Endothelial cell of umbilical vein (primary cell): ENCODE results near the gene WRAP53. TPM values are rescaled to one million over a fixed set of nuclear protein-coding genes. Genes with fewer than 3 reads are reported as not detected.

Experiments used
- BruUV-seq: library from RNA; stranded (reverse); fragments of 400-500 nt; replicated peaks from 2 replicates; lab custom pipeline; 2021; lab: Mats Ljungman, UMichigan
- CTCF ChIA-PET: fragments of 300-600, 350-600 bp; sonication (Branson Sonifier 250); formaldehyde crosslinking; loops from one replicate; lab custom pipeline; 2021; ENCODE audit warnings: antibody characterized with exemption, inconsistent platforms; lab: Charles Lee
- POLR2A ChIA-PET: fragments of 300-600, 350-600 bp; sonication (Branson Sonifier 250); formaldehyde crosslinking; loops from one replicate; lab custom pipeline; 2021; ENCODE audit warnings: antibody characterized with exemption, inconsistent platforms; lab: Charles Lee
- DNase-seq: peaks from one replicate; pipeline ENCODE4 v3.0.0-alpha.2; 2011; ENCODE audit warnings: low read depth, low spot score
- FAIRE-seq: peaks from 2 replicates; lab custom pipeline; 2011; peaks lifted over from hg19 to GRCh38; lab: Jason Lieb, UNC
- H2AFZ ChIP-seq: 2 replicates; pipeline ENCODE4 v1.6.0; 2012; ENCODE audit warnings: low read depth, low read length, control low read depth, inconsistent platforms
- H3K27ac ChIP-seq: 2 replicates; pipeline ENCODE4 v1.5.1; 2011; ENCODE audit warnings: low read depth, mild to moderate bottlenecking, control low read depth, low read length, moderate library complexity; ENCODE audit not compliant: insufficient read depth
- H3K27me3 ChIP-seq, 2 experiments: 2 replicates each; pipeline versions ENCODE4 v1.6.0 to v1.6.1; 2011; ENCODE audit warnings: low read length in 2 of 2, mixed read lengths in 1 of 2; ENCODE audit not compliant: control insufficient read depth in 2 of 2, insufficient read depth in 2 of 2
- H3K36me3 ChIP-seq, 2 experiments: 2 replicates in 1 of 2; 3 replicates in 1 of 2; pipeline ENCODE4 v1.5.1; 2011; ENCODE audit warnings: low read length in 2 of 2, mild to moderate bottlenecking in 1 of 2, moderate library complexity in 1 of 2; ENCODE audit not compliant: control insufficient read depth in 2 of 2, insufficient read depth in 2 of 2; ENCODE audit errors: extremely low read depth in 1 of 2
- H3K4me1 ChIP-seq: 3 replicates; pipeline ENCODE4 v1.5.1; 2011; ENCODE audit warnings: mild to moderate bottlenecking, low read length; ENCODE audit not compliant: control insufficient read depth, insufficient read depth; ENCODE audit errors: extremely low read depth
- H3K4me2 ChIP-seq: 2 replicates; pipeline ENCODE4 v1.6.1; 2011; ENCODE audit warnings: low read length, control low read depth, mixed read lengths; ENCODE audit not compliant: insufficient read depth
- H3K4me3 ChIP-seq, 3 experiments: fragments of 200-600 bp in 1 of 3; sonication (generic), shearing (Covaris generic) in 1 of 3; replicated peaks in 1 of 3; 2 replicates each; pipeline ENCODE4 v1.5.1; 2011 to 2016; ENCODE audit warnings: control low read depth in 3 of 3, low read length in 3 of 3, mild to moderate bottlenecking in 2 of 3, inconsistent platforms in 1 of 3, low read depth in 1 of 3, moderate library complexity in 1 of 3; ENCODE audit not compliant: insufficient read depth in 1 of 3
- H3K79me2 ChIP-seq: 2 replicates; pipeline ENCODE4 v1.6.0; 2012; ENCODE audit warnings: low read length, inconsistent platforms; ENCODE audit not compliant: control insufficient read depth, insufficient read depth
- H3K9ac ChIP-seq: replicated peaks from 2 replicates; pipeline ENCODE3; 2011; ENCODE audit warnings: low read length, control low read depth; ENCODE audit not compliant: insufficient read depth; ENCODE audit errors: extremely low read depth
- H3K9me1 ChIP-seq: replicated peaks from 3 replicates; pipeline ENCODE4 v1.6.0; 2011; ENCODE audit warnings: mild to moderate bottlenecking, low read length; ENCODE audit not compliant: control insufficient read depth, insufficient read depth; ENCODE audit errors: extremely low read depth
- H3K9me3 ChIP-seq: replicated peaks from 2 replicates; pipeline ENCODE4 v1.5.1; 2012; ENCODE audit warnings: low read length, inconsistent platforms; ENCODE audit not compliant: control insufficient read depth, insufficient read depth
- H4K20me1 ChIP-seq: replicated peaks from 2 replicates; pipeline ENCODE3; 2011; ENCODE audit warnings: mild to moderate bottlenecking, low read length; ENCODE audit not compliant: control insufficient read depth, insufficient read depth; ENCODE audit errors: extremely low read depth
- FOS ChIP-seq: IDR thresholded peaks from 2 replicates; pipeline ENCODE4 v1.6.1; 2011; ENCODE audit warnings: mild to moderate bottlenecking, low read length, moderate library complexity, borderline replicate concordance; ENCODE audit not compliant: insufficient read depth
- POLR2AphosphoS5 ChIP-seq: IDR thresholded peaks from 2 replicates; pipeline ENCODE4 v1.6.1; 2012; ENCODE audit warnings: low read depth, mild to moderate bottlenecking, control low read depth, low read length, moderate library complexity; ENCODE audit not compliant: insufficient read depth
- dilution Hi-C: fragments of 300-500 bp; cut with MboI; formaldehyde crosslinking; loops from one replicate; pipeline ENCODE4 v1.15.0; 2019; ENCODE audit warnings: low sequenced_read_pairs; ENCODE audit not compliant: extremely low pct_ligation_motif_present
- intact Hi-C: fragments of 100-400 bp; cut with micrococcal nuclease; formaldehyde crosslinking; loops from one replicate; pipeline ENCODE4 v1.10.0; 2022
- polyA plus RNA-seq, 4 experiments: library from polyadenylated mRNA; depleted of rRNA in 3 of 4; stranded (reverse) in 3 of 4; unstranded in 1 of 4; fragments of >200 nt; gene quantifications; 2 replicates each; pipeline versions ENCODE4 v1.2.1 to v1.2.3, GENCODE V29; 2011 to 2012; ENCODE audit warnings: missing spikeins in 1 of 4
- total RNA-seq: library from RNA; stranded (reverse); gene quantifications from 2 replicates; pipeline ENCODE4 v1.2.3, GENCODE V29; 2021
- TF ChIP-seq, protein P1 (sequence below), 2 donors: IDR thresholded peaks; 1 replicate in 1 of 2; 2 replicates in 1 of 2; pipeline ENCODE4 v1.5.1; 2011; ENCODE audit warnings: low read length in 2 of 2, mild to moderate bottlenecking in 2 of 2, moderate library complexity in 2 of 2, control low read depth in 1 of 2, inconsistent platforms in 1 of 2, low read depth in 1 of 2; ENCODE audit not compliant: insufficient read depth in 1 of 2; ENCODE audit errors: extremely low read depth in 1 of 2

WRAP53 gene
- total and polyA plus RNA-seq, 2 donors (not counting 3 experiments of a cell fraction or from before 2014, with no cell fraction given), result 17.9 to 28.0 TPM

DNA sequence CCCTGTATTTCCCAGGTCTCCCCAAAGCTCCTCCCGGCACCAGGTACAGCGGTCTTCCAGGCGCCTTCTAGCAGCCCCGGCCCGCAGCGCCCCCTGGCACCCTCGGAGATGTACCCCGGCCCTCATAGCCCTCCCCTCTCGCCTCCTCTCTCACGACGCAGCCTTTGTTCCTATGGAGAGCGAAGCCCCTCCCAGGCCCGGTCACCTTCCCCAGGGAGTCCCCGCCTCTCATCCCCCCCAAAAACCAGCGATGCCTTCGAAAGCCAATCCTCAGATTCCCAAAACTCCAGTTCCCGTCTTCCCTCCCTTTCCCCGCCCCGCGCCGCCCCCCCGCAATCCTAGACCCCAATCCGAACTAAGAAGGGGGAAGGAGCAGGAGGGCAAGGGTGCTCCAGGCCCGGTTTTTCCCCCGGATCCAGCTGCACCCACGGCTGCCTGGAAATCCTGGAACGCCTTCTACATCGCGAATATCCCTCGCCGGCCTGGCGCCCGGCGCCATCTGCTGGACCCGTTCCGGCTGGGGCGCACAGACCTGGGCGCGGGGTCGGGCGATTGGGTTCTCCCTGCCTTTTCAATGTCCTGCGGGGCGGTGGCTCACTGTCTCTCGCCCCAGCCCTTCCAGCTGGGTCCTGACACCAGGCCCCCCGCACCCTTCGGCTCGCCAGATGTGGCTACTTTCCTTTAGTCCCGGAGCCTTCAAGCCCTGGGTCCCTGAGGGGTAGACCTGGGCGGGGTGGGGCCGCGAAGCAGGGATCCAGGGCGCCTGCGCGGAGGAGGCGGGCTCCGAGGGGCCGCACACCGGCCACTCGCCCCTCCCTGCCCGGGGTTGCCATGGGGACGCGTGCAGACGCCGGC is 28.9 kb downstream of the WRAP53 start, which contains the start of gene DNAH2:
Gene DNAH2 (plus strand): TSS at position 844 of the 855 bp plus-strand sequence. CDS start 1,991 bp downstream, outside the sequence.
- Histone ChIP-seq H3K4me2 (peak within 1 kb of the TSS; percentile 89), H4K20me1 (no peaks in the 10 kb centered on the region), H3K4me3 (peak within 1 kb of the TSS; percentile 53 to 69 (median 63)), H3K9ac (peak within 1 kb of the TSS; percentile 52), H3K27ac (no peak within 1 kb of the TSS), H3K9me1 (no peaks in the 10 kb centered on the region), H3K79me2 (no peaks in the 10 kb centered on the region), H3K27me3 (peaks cover 23 to 29% of the 10 kb centered on the region in 2 experiments), H3K9me3 (no peaks in the 10 kb centered on the region), H2AFZ (peak within 1 kb of the TSS; percentile 98), H3K4me1 (peaks cover 5% of the 10 kb centered on the region), H3K36me3 (no peaks in the 10 kb centered on the region)
- CTCF ChIA-PET, result interaction anchor here (0.6 to 4.5 kb wide), 15 partner anchors 9 to 473 kb away, joined by 3 to 45 read pairs (median 5); partner anchors contain the start of genes EFNB3, FXR2, SAT2 and TP53
- intact Hi-C loops, result loop anchor here (1.0 kb wide), 3 partner anchors 12 to 83 kb away; partner anchors contain the start of genes EFNB3 and WRAP53
- POLR2A ChIA-PET, result no interaction called here
- DNase-seq (peak; percentile 81), FAIRE-seq (peak; percentile 81)
- dilution Hi-C loops, result no loop called here
- no TSS peak for BruUV-seq
- no peak for TF ChIP-seq FOS
- TF ChIP-seq, protein P1, sequence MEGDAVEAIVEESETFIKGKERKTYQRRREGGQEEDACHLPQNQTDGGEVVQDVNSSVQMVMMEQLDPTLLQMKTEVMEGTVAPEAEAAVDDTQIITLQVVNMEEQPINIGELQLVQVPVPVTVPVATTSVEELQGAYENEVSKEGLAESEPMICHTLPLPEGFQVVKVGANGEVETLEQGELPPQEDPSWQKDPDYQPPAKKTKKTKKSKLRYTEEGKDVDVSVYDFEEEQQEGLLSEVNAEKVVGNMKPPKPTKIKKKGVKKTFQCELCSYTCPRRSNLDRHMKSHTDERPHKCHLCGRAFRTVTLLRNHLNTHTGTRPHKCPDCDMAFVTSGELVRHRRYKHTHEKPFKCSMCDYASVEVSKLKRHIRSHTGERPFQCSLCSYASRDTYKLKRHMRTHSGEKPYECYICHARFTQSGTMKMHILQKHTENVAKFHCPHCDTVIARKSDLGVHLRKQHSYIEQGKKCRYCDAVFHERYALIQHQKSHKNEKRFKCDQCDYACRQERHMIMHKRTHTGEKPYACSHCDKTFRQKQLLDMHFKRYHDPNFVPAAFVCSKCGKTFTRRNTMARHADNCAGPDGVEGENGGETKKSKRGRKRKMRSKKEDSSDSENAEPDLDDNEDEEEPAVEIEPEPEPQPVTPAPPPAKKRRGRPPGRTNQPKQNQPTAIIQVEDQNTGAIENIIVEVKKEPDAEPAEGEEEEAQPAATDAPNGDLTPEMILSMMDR (IDR thresholded peaks at IDR 0.05; ENCODE audit: extremely low read depth in 1 of 2, insufficient read depth in 1 of 2, low read depth in 1 of 2, low read length in 2 of 2), result peak; percentile 35 to 66
- peak; percentile 48 for TF ChIP-seq POLR2AphosphoS5
